Measurements from ENCODE around the gene CCDC43. TPM values are rescaled to one million over a fixed set of nuclear protein-coding genes. Genes with fewer than 3 reads are reported as not detected.
"Not testable (repeated sequence)": the region's sequence is repeated elsewhere in the genome, so short reads cannot be mapped to it uniquely, and the experiment has no call there.

The CCDC43 gene
- total RNA-seq, 1 experiment from 2014 or later = 41.4 TPM

DNA sequence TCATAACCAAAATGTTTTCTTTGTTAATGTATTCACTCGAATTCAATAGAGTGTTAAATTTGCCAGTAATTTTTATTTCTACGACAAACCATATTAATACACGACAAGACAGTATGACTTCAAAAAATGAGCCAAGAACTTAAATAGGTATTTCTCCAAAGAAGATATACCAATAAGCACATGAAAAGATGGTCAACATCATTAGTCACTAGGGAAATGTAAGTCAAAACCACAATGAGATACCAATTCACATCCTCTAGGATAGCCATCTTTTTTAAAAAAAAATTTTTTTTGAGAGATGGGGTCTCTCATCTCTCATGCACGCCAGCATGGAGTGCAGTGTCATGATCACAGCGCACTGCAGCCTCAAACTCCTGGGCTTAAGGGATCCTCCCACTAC lies 38.3 kb downstream of the CCDC43 start:
- no peak overlapping the region for H3K4me3 ChIP-seq
- H3K4me1 ChIP-seq = no peaks in the 10 kb centered on the region
- no peaks in the 10 kb centered on the region for H3K36me3 ChIP-seq
- no peaks in the 10 kb centered on the region for H3K9me3 ChIP-seq (replicated peaks)
- H3K27ac ChIP-seq = no peak overlapping the region
- no peak for DNase-seq
- 0 out of 2 replicates have a peak, but pooled peaks cover 4% of the 10 kb centered on the region for H3K27me3 ChIP-seq

GRCh38 chr17:44648963-44649362 lies 40.6 kb downstream of the CCDC43 start:
- Histone ChIP-seq H3K9me3 (replicated peaks) (no peaks in the 10 kb centered on the region), H3K27ac (no peak overlapping the region)

GRCh38 chr17:44647736-44648135 lies 41.8 kb downstream of the CCDC43 start:
- Histone ChIP-seq H3K9me3 (replicated peaks) (no peaks in the 10 kb centered on the region), H3K27ac (no peak overlapping the region), H3K36me3 (no peaks in the 10 kb centered on the region), H3K4me1 (no peaks in the 10 kb centered on the region), H3K27me3 (0 out of 2 replicates have a peak, but pooled peaks cover 4% of the 10 kb centered on the region), H3K4me3 (no peak overlapping the region)
- DNase-seq = no peak

More at GRCh38 chr17:44648963-44649362, 40.6 kb downstream of the CCDC43 start:
- H3K27me3 ChIP-seq = 0 out of 2 replicates have a peak, but pooled peaks cover 4% of the 10 kb centered on the region
- no peaks in the 10 kb centered on the region for H3K36me3 ChIP-seq
- H3K4me1 ChIP-seq = no peaks in the 10 kb centered on the region
- DNase-seq = no peak
- H3K4me3 ChIP-seq = no peak overlapping the region

DNA sequence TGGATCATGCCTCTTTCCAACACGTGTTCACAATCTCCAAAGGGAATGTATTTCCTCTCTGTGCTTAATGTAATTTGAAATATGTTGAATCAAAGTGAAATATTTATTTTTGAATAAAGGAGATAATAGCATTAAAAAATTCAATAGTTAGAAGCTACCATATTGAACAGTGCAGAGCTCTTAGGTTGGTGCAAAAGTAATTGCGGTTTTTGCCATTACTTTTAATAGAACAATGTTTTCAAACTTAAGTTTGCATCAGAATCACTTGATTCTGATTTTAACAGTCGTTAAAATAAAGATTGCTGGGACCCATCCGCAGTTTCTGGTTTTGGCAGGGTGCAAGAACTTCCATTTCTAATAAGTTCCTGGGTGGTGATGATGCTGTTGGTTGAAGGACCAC lies 43.3 kb downstream of the CCDC43 start:
- Histone ChIP-seq H3K36me3 (no peaks in the 10 kb centered on the region), H3K4me3 (no peak overlapping the region), H3K27ac (no peak overlapping the region), H3K9me3 (replicated peaks) (no peaks in the 10 kb centered on the region), H3K4me1 (no peaks in the 10 kb centered on the region), H3K27me3 (0 out of 2 replicates have a peak, but pooled peaks cover 4% of the 10 kb centered on the region)
- DNase-seq = no peak

DNA sequence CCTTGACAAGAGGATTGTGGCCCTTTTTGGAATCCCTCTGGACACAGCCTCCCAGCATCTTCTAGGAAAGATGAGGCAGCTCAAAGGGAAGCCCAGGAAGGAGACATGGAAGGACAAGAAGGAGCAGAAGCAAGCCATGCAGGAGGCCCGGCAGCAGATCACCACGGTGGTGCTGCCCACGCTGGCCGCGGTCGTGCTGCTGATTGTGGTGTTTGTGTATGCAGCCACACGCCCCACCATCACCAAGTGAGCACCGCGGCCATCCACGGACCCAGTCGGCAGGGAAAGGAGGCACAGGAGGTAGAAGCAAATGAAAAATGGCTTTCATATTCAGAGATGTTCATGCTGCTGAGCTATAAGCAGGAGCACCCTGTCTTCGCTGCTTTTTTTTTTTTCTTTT lies 44.2 kb downstream of the CCDC43 start:
- Histone ChIP-seq H3K36me3 (no peaks in the 10 kb centered on the region), H3K4me1 (no peaks in the 10 kb centered on the region), H3K27me3 (0 out of 2 replicates have a peak, but pooled peaks cover 4% of the 10 kb centered on the region), H3K4me3 (no peak overlapping the region), H3K9me3 (replicated peaks) (no peaks in the 10 kb centered on the region), H3K27ac (no peak overlapping the region)
- DNase-seq = no peak

GRCh38 chr17:44642834-44643233 lies 46.7 kb downstream of the CCDC43 start:
- H3K4me1 ChIP-seq = no peaks in the 10 kb centered on the region
- DNase-seq = no peak
- no peak overlapping the region for H3K27ac ChIP-seq
- no peak overlapping the region for H3K4me3 ChIP-seq
- H3K27me3 ChIP-seq = no peaks in the 10 kb centered on the region
- H3K36me3 ChIP-seq = no peaks in the 10 kb centered on the region
- no peaks in the 10 kb centered on the region for H3K9me3 ChIP-seq (replicated peaks)

DNA sequence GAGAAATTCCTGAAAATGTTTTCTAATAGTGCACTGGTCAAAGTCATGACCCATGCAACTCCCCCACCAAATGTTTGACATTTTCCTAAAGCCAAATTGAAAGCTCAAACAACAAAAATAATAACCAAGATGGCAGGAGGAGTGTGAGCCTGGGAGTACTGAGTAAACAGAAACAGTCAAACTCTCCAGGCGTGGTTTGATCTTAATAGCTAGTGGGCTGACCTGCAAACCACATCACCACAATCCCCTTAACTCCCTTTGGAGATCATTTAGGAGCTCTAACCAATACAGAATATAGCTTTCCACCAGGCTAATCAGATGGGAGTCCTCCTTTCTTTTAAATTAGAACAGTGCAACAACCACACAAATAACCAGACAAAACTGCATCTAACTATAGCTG lies 52.5 kb downstream of the CCDC43 start:
- Histone ChIP-seq H3K27ac (no peak overlapping the region), H3K9me3 (replicated peaks) (no peaks in the 10 kb centered on the region), H3K4me1 (no peaks in the 10 kb centered on the region), H3K27me3 (no peaks in the 10 kb centered on the region), H3K4me3 (no peak overlapping the region), H3K36me3 (no peaks in the 10 kb centered on the region)
- DNase-seq = no peak

- Histone ChIP-seq H3K4me1 (no peaks in the 10 kb centered on the region), H3K27me3 (no peaks in the 10 kb centered on the region), H3K4me3 (no peak overlapping the region), H3K36me3 (no peaks in the 10 kb centered on the region), H3K9me3 (replicated peaks) (no peaks in the 10 kb centered on the region), H3K27ac (no peak overlapping the region)
- DNase-seq = peak in 1 of 2 experiments; percentile 67
Measured at GRCh38 chr17:44636562-44636961, 53.0 kb downstream of the CCDC43 start.

GRCh38 chr17:44634401-44634800 lies 55.2 kb downstream of the CCDC43 start:
- not testable (repeated sequence) for H3K36me3 ChIP-seq; H3K4me3 ChIP-seq; H3K27ac ChIP-seq; H3K4me1 ChIP-seq; H3K9me3 ChIP-seq (replicated peaks); DNase-seq; H3K27me3 ChIP-seq

- Histone ChIP-seq H3K9me3 (replicated peaks) (no peaks in the 10 kb centered on the region), H3K36me3 (no peaks in the 10 kb centered on the region), H3K27ac (no peak overlapping the region), H3K4me1 (no peaks in the 10 kb centered on the region), H3K27me3 (no peaks in the 10 kb centered on the region), H3K4me3 (no peak overlapping the region)
- DNase-seq = no peak
Measured at GRCh38 chr17:44633998-44634397, 55.6 kb downstream of the CCDC43 start.

GRCh38 chr17:44630703-44631102 lies 58.9 kb downstream of the CCDC43 start:
- DNase-seq = no peak

GRCh38 chr17:44629314-44629713 lies 60.3 kb downstream of the CCDC43 start:
- Histone ChIP-seq H3K36me3 (no peaks in the 10 kb centered on the region), H3K4me1 (peaks cover 24% of the 10 kb centered on the region), H3K27ac (no peak overlapping the region; the same call in 1 of the 2 replicates), H3K27me3 (no peaks in the 10 kb centered on the region), H3K9me3 (replicated peaks) (no peaks in the 10 kb centered on the region), H3K4me3 (no peak overlapping the region)
- no peak for DNase-seq

More at GRCh38 chr17:44630703-44631102, 58.9 kb downstream of the CCDC43 start:
- Histone ChIP-seq H3K4me3 (no peak overlapping the region), H3K27ac (no peak overlapping the region), H3K27me3 (no peaks in the 10 kb centered on the region), H3K36me3 (no peaks in the 10 kb centered on the region), H3K4me1 (peaks cover 24% of the 10 kb centered on the region), H3K9me3 (replicated peaks) (no peaks in the 10 kb centered on the region)

- no peaks in the 10 kb centered on the region for H3K27me3 ChIP-seq
- H3K36me3 ChIP-seq = no peaks in the 10 kb centered on the region
- peak overlapping the region; percentile 49 for H3K4me3 ChIP-seq
- peaks cover 24% of the 10 kb centered on the region for H3K4me1 ChIP-seq
- peak overlapping the region; percentile 74 for H3K27ac ChIP-seq
- no peaks in the 10 kb centered on the region for H3K9me3 ChIP-seq (replicated peaks)
- DNase-seq = peak; percentile 95
Measured at GRCh38 chr17:44628243-44629188, 61.1 kb downstream of the CCDC43 start.

GRCh38 chr17:44627513-44628242 lies 61.9 kb downstream of the CCDC43 start:
- DNase-seq = peak; percentile 70 to 76
- Histone ChIP-seq H3K27ac (peak overlapping the region; percentile 74), H3K36me3 (no peaks in the 10 kb centered on the region), H3K9me3 (replicated peaks) (no peaks in the 10 kb centered on the region), H3K4me1 (peaks cover 24% of the 10 kb centered on the region), H3K27me3 (no peaks in the 10 kb centered on the region), H3K4me3 (peak overlapping the region; percentile 49)

Measured in SJCRH30 (cell line).